AG09309 (cell line): ENCODE measurements around the gene EZH1.
"Not testable (repeated sequence)": the region's sequence is repeated elsewhere in the genome, so short reads cannot be mapped to it uniquely, and the experiment has no call there.

Source experiments
- DNase-seq: peaks from one replicate; pipeline ENCODE4 v3.0.0-alpha.2; 2010; ENCODE audit warnings: low read depth
- H3K4me3 ChIP-seq: 2 replicates; pipeline ENCODE4 v1.5.1; 2011; ENCODE audit warnings: mild to moderate bottlenecking, low read depth, low read length, moderate library complexity; ENCODE audit not compliant: control insufficient read depth
- TF ChIP-seq, protein P1 (sequence below): IDR thresholded peaks from 2 replicates; pipeline ENCODE4 v1.5.1; 2011; ENCODE audit warnings: mild to moderate bottlenecking, low read depth, low read length, inconsistent platforms; ENCODE audit not compliant: insufficient read depth, control insufficient read depth; ENCODE audit errors: missing control alignments

The EZH1 gene

DNA sequence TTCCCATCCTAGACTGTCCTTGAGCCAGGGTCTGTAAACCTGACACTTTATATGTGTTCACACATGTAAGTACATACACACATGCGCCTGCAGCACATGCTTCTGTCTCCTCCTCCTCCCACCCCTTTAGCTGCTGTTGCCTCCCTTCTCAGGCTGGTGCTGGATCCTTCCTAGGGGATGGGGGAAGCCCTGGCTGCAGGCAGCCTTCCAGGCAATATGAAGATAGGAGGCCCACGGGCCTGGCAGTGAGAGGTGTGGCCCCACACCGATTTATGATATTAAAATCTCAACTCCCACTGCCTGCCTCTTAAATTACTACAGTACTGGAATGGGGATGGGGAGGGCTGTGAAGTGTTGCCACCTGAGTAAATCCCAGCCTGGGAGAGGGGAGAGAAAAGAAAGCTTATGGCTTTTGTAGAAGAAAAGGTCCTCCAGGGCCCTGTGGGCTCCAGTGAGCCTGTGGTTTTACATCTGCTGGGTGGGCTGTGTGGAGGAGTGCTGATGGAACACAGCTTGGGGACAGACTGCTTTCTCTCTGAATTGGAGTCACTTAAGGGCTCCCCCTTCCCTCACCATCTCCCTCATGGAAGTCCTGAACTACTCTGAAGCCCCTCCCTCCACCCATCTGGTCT, 34.6 kb upstream of the EZH1 start:
- TF ChIP-seq, protein P1, sequence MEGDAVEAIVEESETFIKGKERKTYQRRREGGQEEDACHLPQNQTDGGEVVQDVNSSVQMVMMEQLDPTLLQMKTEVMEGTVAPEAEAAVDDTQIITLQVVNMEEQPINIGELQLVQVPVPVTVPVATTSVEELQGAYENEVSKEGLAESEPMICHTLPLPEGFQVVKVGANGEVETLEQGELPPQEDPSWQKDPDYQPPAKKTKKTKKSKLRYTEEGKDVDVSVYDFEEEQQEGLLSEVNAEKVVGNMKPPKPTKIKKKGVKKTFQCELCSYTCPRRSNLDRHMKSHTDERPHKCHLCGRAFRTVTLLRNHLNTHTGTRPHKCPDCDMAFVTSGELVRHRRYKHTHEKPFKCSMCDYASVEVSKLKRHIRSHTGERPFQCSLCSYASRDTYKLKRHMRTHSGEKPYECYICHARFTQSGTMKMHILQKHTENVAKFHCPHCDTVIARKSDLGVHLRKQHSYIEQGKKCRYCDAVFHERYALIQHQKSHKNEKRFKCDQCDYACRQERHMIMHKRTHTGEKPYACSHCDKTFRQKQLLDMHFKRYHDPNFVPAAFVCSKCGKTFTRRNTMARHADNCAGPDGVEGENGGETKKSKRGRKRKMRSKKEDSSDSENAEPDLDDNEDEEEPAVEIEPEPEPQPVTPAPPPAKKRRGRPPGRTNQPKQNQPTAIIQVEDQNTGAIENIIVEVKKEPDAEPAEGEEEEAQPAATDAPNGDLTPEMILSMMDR = no peak
- no peak overlapping the region for H3K4me3 ChIP-seq
- no peak for DNase-seq

DNA sequence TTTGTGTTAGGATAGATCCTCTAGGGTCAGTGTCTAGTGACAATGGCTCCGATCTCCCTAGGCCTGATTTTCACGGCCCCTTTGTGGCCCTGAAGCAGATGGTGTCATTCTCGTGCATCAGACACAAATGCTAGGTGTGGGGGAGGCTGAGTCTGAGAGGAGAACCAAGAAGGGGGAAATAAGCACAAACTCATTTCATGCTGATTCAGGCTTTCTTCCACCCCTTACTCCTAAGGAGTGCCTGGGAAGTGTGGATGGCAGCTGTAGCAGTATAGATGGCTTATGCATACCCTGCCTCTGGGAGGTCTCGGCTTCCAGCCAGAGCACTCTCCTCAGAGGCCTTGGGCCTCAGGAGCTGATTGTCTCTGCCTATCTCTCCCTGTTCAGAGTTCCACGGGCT, 33.7 kb upstream of the EZH1 start:
- TF ChIP-seq, protein P1 = no peak
- no peak overlapping the region for H3K4me3 ChIP-seq
- no peak for DNase-seq

DNA sequence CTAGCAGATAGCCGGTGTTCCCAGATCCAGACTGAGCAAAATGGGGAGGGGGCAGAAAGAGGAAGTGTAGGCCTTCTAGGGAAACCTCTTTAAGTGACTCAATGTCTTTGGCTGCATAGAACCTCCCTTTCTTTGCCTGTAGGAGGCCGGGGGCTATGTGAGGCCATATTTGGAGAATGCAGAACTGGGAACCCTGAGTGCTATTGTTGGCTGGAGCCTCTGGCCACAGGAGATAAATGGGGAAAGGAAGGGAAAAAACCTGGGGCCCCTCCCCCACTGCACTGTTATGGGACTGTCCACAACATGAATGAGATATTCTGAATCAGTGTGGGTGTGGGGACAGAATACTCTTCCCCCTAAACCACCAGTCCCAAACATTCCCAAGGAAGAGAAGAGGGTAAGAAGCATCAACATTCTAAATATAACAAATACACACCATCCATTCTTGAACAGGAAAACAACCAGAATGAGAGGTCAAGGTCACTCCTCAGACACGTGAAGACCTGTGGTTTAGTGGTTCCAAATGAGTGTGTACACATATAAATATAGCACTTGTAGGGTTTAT, 30.8 kb upstream of the EZH1 start:
- TF ChIP-seq, protein P1 = no peak
- no peak for DNase-seq

DNA sequence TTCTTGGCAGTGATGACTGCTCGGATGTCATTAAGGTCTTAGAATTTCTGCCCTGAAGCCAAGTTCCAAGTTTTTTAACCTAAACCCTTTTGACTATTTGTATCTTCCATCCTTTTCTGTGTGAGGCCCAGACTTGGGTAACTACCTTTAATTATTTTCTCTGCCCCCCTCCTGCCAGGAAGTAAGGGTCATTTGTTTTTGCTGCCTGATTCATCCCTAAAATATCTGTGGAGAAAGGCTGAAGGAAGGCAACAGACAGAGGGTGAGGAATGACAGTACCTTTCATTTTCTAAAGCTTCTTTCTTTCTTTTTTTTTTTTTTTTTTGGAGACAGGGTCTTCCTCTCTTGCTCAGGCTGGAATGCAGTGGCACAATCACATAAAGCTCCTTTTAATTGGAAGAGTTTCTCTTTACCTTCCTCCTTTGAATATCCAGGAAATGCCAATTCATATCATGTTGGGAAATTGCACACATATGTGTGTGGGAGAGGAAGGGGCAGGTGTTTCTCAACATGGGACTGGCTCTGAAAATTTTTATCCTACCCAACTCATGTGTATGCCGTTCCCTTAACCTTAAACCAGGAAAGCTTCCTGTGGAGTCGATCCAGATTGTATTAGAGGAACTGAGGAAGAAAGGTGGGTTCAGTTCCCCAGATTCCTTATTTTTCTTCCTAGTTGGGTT, 29.4 kb upstream of the EZH1 start:
- H3K4me3 ChIP-seq = peak overlapping the region; percentile 96
- TF ChIP-seq, protein P1 = no peak
- DNase-seq = no peak

More for the DNA sequence above, 30.8 kb upstream of the EZH1 start:
- no peak overlapping the region for H3K4me3 ChIP-seq

DNA sequence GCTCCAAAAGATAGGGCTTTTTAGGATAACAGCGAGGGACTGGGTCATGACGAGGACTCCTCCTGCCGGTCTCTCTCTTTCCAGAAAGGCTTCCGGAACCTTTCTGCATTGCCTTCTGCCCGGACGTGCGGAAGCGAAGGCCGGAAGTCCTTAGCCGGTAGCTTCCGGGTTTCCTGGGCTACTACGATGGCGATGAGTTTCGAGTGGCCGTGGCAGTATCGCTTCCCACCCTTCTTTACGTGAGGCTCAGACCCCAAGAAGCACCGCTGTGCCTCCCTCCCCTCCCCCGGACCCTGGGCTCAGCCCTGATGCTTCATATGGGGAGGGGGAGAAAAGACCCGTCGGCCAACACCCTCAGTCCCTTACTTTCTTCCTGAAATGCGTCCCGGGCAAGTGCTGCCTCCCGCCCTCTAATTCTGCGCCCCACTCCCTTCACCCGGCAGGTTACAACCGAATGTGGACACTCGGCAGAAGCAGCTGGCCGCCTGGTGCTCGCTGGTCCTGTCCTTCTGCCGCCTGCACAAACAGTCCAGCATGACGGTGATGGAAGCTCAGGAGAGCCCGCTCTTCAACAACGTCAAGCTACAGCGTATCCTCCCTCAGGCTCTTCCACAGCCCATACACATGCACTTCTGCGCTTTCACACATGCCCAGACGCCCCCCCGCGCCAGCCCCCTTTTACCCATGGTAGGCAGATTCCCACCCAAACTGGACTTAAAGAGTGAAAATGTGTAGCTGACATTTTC, 28.6 kb upstream of the EZH1 start, which contains the start of gene VPS25:
Gene VPS25, plus strand, starts transcription at position 160 of the 746 bp plus-strand sequence. Its CDS starts 27 bp downstream, at position 187.
- peak; percentile 43 for DNase-seq
- peak within 1 kb of the TSS; percentile 96 for H3K4me3 ChIP-seq
- TF ChIP-seq, protein P1 = peak; percentile 31

DNA sequence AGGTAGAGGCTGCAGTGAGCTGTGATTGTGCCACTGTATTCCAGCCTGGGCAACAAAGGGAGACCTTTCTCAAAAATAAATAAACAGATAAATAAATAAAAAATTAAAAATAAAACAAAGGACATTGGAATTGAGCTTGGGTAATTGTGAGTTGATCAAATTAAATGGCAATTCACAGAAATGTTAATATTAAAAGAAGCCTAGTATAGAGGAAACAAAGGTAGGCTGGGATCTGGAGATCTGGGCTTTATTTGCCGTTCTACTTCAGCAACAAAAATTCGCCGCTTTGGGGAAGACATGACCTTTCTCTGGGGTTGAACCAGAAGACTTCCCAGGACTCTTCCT, 28.1 kb upstream of the EZH1 start:
- TF ChIP-seq, protein P1 = no peak
- DNase-seq = no peak
- peak overlapping the region; percentile 96 for H3K4me3 ChIP-seq

DNA sequence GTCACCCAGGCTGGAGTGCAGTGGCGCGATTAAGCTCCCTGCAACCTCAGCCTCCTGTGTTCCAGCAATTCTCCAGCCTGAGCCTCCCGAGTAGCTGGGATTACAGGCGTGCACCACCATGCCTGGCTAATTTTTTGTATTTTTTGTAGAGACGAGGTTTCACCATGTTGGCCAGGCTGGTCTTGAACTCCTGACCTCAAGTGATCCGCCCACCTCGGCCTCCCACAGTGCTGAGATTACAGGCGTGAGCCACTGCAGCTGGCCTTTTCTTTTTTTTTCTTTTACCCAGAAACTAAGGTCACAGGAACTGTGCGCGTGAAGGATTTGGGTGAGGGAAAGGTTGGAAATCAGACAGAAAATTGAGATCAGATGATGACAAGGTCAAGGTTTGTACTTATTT, 25.1 kb upstream of the EZH1 start:
- DNase-seq, H3K4me3 ChIP-seq: not testable (repeated sequence)

DNA sequence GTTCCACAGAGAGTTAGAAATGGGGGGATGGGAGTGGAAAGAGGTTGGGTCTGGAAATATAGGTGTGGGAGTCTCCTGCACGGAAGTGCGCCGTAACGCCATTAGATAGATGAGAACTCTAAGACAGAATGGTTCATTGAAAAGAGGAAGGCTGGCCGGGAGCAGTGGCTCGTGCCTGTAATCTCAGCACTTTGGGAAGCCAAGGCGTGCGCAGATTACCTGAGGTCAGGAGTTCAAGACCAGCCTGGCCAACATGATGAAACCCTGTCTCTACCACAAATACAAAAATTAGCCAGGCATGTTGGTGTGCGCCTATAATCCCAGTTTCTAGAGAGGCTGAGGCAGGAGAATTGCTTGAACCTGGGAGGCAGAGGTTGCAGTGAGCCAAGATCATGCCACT, 23.2 kb upstream of the EZH1 start:
- DNase-seq, H3K4me3 ChIP-seq: not testable (repeated sequence)
